Measurements from ENCODE around the gene LCMT1.
"Not testable (repeated sequence)": the region's sequence is repeated elsewhere in the genome, so short reads cannot be mapped to it uniquely, and the experiment has no call there.

Gene LCMT1

GRCh38 chr16:25111403-25112166 lies at the start of gene LCMT1:
LCMT1 (plus strand) TSS chr16:25111742; CDS start chr16:25111884, 142 bp downstream.
- DNase-seq = peak; percentile 99

GRCh38 chr16:25063102-25063501 lies 48.4 kb upstream of the LCMT1 start:
- DNase-seq = no peak

GRCh38 chr16:25063865-25064264 lies 47.7 kb upstream of the LCMT1 start:
- DNase-seq = no peak

- not testable (repeated sequence) for DNase-seq
Measured at GRCh38 chr16:25064281-25064680, 47.3 kb upstream of the LCMT1 start.

GRCh38 chr16:25064937-25065336 lies 46.6 kb upstream of the LCMT1 start:
- no peak for DNase-seq

GRCh38 chr16:25065899-25066298 lies 45.6 kb upstream of the LCMT1 start:
- no peak for DNase-seq

GRCh38 chr16:25066426-25066746 lies 45.2 kb upstream of the LCMT1 start:
- DNase-seq = no peak

- DNase-seq = peak; percentile 56
Measured at GRCh38 chr16:25066747-25067631, 44.6 kb upstream of the LCMT1 start.

GRCh38 chr16:25073854-25074253 lies 37.7 kb upstream of the LCMT1 start:
- no peak for DNase-seq

GRCh38 chr16:25078386-25078978 lies 33.1 kb upstream of the LCMT1 start:
- no peak for DNase-seq

GRCh38 chr16:25079637-25080378 lies 31.7 kb upstream of the LCMT1 start:
- no peak for DNase-seq

GRCh38 chr16:25080420-25081131 lies 31.0 kb upstream of the LCMT1 start:
- no peak for DNase-seq

- no peak for DNase-seq
Measured at GRCh38 chr16:25081702-25082101, 29.8 kb upstream of the LCMT1 start.

GRCh38 chr16:25083065-25083464 lies 28.5 kb upstream of the LCMT1 start:
- DNase-seq = no peak

GRCh38 chr16:25083701-25084100 lies 27.8 kb upstream of the LCMT1 start:
- DNase-seq = no peak

GRCh38 chr16:25084797-25085196 lies 26.7 kb upstream of the LCMT1 start:
- DNase-seq = no peak

GRCh38 chr16:25087761-25088160 lies 23.8 kb upstream of the LCMT1 start:
- no peak for DNase-seq

- DNase-seq = no peak
Measured at GRCh38 chr16:25089351-25089750, 22.2 kb upstream of the LCMT1 start.

- DNase-seq = no peak
Measured at GRCh38 chr16:25092441-25092840, 19.1 kb upstream of the LCMT1 start.

- no peak for DNase-seq
Measured at GRCh38 chr16:25093208-25094061, 18.1 kb upstream of the LCMT1 start.

- DNase-seq = no peak
Measured at GRCh38 chr16:25094596-25094995, 16.9 kb upstream of the LCMT1 start.

All from NCI-H2171 treated with DMSO at 0.1 percent for 48 hours (cell line).